HEK293 (cell line): ENCODE data around the gene GLT6D1.

Experiments
- CTCF ChIA-PET: fragments of 350-600 bp; formaldehyde crosslinking; extraction: SDS; loops from one replicate; lab custom pipeline; 2021; ENCODE audit warnings: antibody characterized with exemption; lab: Yijun Ruan, JAX
- POLR2A ChIA-PET: fragments of 300-600 bp; formaldehyde crosslinking; extraction: SDS; loops from one replicate; lab custom pipeline; 2020; ENCODE audit warnings: antibody characterized with exemption, inconsistent platforms; lab: Yijun Ruan, JAX
- H3K27ac ChIP-seq: fragments of 200-500 bp; sonication (Bioruptor generic); 2 replicates; pipeline ENCODE4 v1.5.1; 2014; ENCODE audit warnings: low read depth, low read length, control low read depth, inconsistent platforms; ENCODE audit errors: extremely low read depth
- H3K36me3 ChIP-seq, 2 experiments: fragments of 200-500 bp in 1 of 2; sonication (Bioruptor generic) in 1 of 2; 1 replicate in 1 of 2; 2 replicates in 1 of 2; pipeline ENCODE4 v1.5.1; 2014 to 2017; ENCODE audit warnings: inconsistent platforms in 2 of 2, low read length in 2 of 2; ENCODE audit not compliant: control insufficient read depth in 2 of 2, insufficient read depth in 1 of 2
- H3K4me1 ChIP-seq: fragments of 200-500 bp; sonication (Bioruptor generic); 2 replicates; pipeline ENCODE4 v1.5.1; 2014; ENCODE audit warnings: mild to moderate bottlenecking, low read length, inconsistent platforms; ENCODE audit not compliant: control insufficient read depth, insufficient read depth
- H3K4me3 ChIP-seq: 2 replicates; pipeline ENCODE4 v1.5.1; 2011; ENCODE audit warnings: low read depth, mild to moderate bottlenecking, control low read depth, low read length, moderate library complexity
- H3K9me3 ChIP-seq: fragments of 200-500 bp; sonication (Bioruptor generic); 2 replicates; pipeline ENCODE4 v1.5.1; 2014; ENCODE audit warnings: low read depth, low read length, inconsistent platforms; ENCODE audit not compliant: control insufficient read depth, insufficient read depth
- ELK4 ChIP-seq: IDR thresholded peaks from 2 replicates; pipeline ENCODE4 v1.6.1; 2011; ENCODE audit warnings: mild to moderate bottlenecking, low read depth, low read length, borderline replicate concordance
- MEIS1 ChIP-seq: sonication (generic); formaldehyde crosslinking; IDR thresholded peaks from 2 replicates; pipeline ENCODE4 v1.8.1; 2022; ENCODE audit warnings: missing genetic modification reagents, mild to moderate bottlenecking, borderline replicate concordance
- PRDM4 ChIP-seq: fragments of 450-650 bp; formaldehyde crosslinking; IDR thresholded peaks from 2 replicates; pipeline ENCODE4 v1.5.1; 2017; ENCODE audit warnings: missing biosample characterization, missing genetic modification characterization
- SCRT1 ChIP-seq: fragments of 450-650 bp; formaldehyde crosslinking; IDR thresholded peaks from 2 replicates; pipeline ENCODE4 v1.5.1; 2016; ENCODE audit warnings: missing biosample characterization, missing genetic modification characterization, borderline replicate concordance
- TSHZ1 ChIP-seq: fragments of 450-650 bp; formaldehyde crosslinking; IDR thresholded peaks from 2 replicates; pipeline ENCODE4 v1.5.1; 2016; ENCODE audit warnings: missing biosample characterization, missing genetic modification characterization, borderline replicate concordance
- ZNF157 ChIP-seq: fragments of 450-650 bp; formaldehyde crosslinking; IDR thresholded peaks from 2 replicates; pipeline ENCODE4 v1.5.1; 2016; ENCODE audit warnings: missing biosample characterization, missing genetic modification characterization
- ZNF18 ChIP-seq: fragments of 450-650 bp; formaldehyde crosslinking; IDR thresholded peaks from 2 replicates; pipeline ENCODE4 v1.5.1; 2016; ENCODE audit warnings: missing biosample characterization, missing genetic modification characterization
- ZNF202 ChIP-seq: fragments of 450-650 bp; formaldehyde crosslinking; IDR thresholded peaks from 2 replicates; pipeline ENCODE4 v1.5.1; 2016; ENCODE audit warnings: missing biosample characterization, missing genetic modification characterization, borderline replicate concordance
- ZNF280C ChIP-seq: fragments of 450-650 bp; formaldehyde crosslinking; IDR thresholded peaks from 2 replicates; pipeline ENCODE4 v1.5.1; 2016; ENCODE audit warnings: missing biosample characterization, missing genetic modification characterization
- ZNF610 ChIP-seq: fragments of 450-650 bp; formaldehyde crosslinking; IDR thresholded peaks from 2 replicates; pipeline ENCODE4 v1.5.1; 2016; ENCODE audit warnings: missing biosample characterization, missing genetic modification characterization, borderline replicate concordance
- ZNF629 ChIP-seq: fragments of 450-650 bp; formaldehyde crosslinking; IDR thresholded peaks from 2 replicates; pipeline ENCODE4 v1.5.1; 2017; ENCODE audit warnings: missing biosample characterization, missing genetic modification characterization
- ZNF639 ChIP-seq: fragments of 450-650 bp; formaldehyde crosslinking; IDR thresholded peaks from 2 replicates; pipeline ENCODE4 v1.5.1; 2016; ENCODE audit warnings: missing biosample characterization, missing genetic modification characterization
- ZNF654 ChIP-seq: fragments of 450-650 bp; formaldehyde crosslinking; IDR thresholded peaks from 2 replicates; pipeline ENCODE4 v1.5.1; 2016; ENCODE audit warnings: low read depth, missing biosample characterization, missing genetic modification characterization
- ZNF670 ChIP-seq: fragments of 450-650 bp; formaldehyde crosslinking; IDR thresholded peaks from 2 replicates; pipeline ENCODE4 v1.5.1; 2016; ENCODE audit warnings: missing biosample characterization, missing genetic modification characterization, low read depth
- ZSCAN4 ChIP-seq: fragments of 450-650 bp; formaldehyde crosslinking; IDR thresholded peaks from 2 replicates; pipeline ENCODE4 v1.5.1; 2017; ENCODE audit warnings: missing biosample characterization, missing genetic modification characterization

GLT6D1 gene

GRCh38 chr9:135632841-135633240, 6.5 kb downstream of the GLT6D1 start:
- no peak overlapping the region for H3K4me3 ChIP-seq
- ChIA-PET POLR2A (no interaction called here), CTCF (interaction anchor here (0.6 to 0.7 kb wide), 2 partner anchors 220 to 314 kb away, joined by 3 to 4 read pairs; no protein-coding TSS in a partner anchor)
- H3K36me3 ChIP-seq: no peaks in the 10 kb centered on the region
- no peaks in the 10 kb centered on the region for H3K4me1 ChIP-seq
- no peaks in the 10 kb centered on the region for H3K9me3 ChIP-seq
- no peak overlapping the region for H3K27ac ChIP-seq
- TF ChIP-seq ZNF280C (tag by site-specific recombination): no peak
- no peak for TF ChIP-seq ZNF610 (tag by site-specific recombination)
- no peak for TF ChIP-seq ZNF639
- TF ChIP-seq ZNF157 (tag by site-specific recombination): no peak
- no peak for TF ChIP-seq ZSCAN4 (tag by site-specific recombination)
- no peak for TF ChIP-seq ZNF670 (tag by site-specific recombination)
- TF ChIP-seq ZNF202 (tag by site-specific recombination): no peak
- no peak for TF ChIP-seq PRDM4 (tag by site-specific recombination)
- TF ChIP-seq ZNF629: no peak
- TF ChIP-seq ZNF654 (tag by site-specific recombination): no peak
- TF ChIP-seq ZNF18: no peak
- TF ChIP-seq SCRT1: no peak
- TF ChIP-seq TSHZ1 (tag by site-specific recombination): no peak
- TF ChIP-seq ELK4: no peak
- no peak for TF ChIP-seq MEIS1 (CRISPR knock-in tag)
